ENCODE measurements around the gene ZSWIM3. TPM values are rescaled to one million over a fixed set of nuclear protein-coding genes. Genes with fewer than 3 reads are reported as not detected.

ZSWIM3 gene
- total and polyA plus RNA-seq, 2 of the 8 experiments (the other 6 are each of a cell fraction or from before 2014, with no cell fraction given): 5.5 to 6.9 TPM

- TF ChIP-seq, protein P1, sequence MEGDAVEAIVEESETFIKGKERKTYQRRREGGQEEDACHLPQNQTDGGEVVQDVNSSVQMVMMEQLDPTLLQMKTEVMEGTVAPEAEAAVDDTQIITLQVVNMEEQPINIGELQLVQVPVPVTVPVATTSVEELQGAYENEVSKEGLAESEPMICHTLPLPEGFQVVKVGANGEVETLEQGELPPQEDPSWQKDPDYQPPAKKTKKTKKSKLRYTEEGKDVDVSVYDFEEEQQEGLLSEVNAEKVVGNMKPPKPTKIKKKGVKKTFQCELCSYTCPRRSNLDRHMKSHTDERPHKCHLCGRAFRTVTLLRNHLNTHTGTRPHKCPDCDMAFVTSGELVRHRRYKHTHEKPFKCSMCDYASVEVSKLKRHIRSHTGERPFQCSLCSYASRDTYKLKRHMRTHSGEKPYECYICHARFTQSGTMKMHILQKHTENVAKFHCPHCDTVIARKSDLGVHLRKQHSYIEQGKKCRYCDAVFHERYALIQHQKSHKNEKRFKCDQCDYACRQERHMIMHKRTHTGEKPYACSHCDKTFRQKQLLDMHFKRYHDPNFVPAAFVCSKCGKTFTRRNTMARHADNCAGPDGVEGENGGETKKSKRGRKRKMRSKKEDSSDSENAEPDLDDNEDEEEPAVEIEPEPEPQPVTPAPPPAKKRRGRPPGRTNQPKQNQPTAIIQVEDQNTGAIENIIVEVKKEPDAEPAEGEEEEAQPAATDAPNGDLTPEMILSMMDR (IDR thresholded peaks at IDR 0.05; ENCODE audit: control extremely low read depth in 1 of 3, insufficient read depth in 1 of 3, low read depth in 1 of 3, low read length in 3 of 3): no peak
- TF ChIP-seq PHF8 (conservative IDR thresholded peaks at IDR 0.05; ENCODE audit: low read depth, low read length) (no peak), RNF2 (IDR thresholded peaks at IDR 0.05; ENCODE audit: borderline replicate concordance, low read depth, low read length, missing control alignments, poor library complexity, severe bottlenecking) (no peak), JUND (IDR thresholded peaks at IDR 0.05; ENCODE audit: low read length) (no peak)
- TF ChIP-seq, protein P2, sequence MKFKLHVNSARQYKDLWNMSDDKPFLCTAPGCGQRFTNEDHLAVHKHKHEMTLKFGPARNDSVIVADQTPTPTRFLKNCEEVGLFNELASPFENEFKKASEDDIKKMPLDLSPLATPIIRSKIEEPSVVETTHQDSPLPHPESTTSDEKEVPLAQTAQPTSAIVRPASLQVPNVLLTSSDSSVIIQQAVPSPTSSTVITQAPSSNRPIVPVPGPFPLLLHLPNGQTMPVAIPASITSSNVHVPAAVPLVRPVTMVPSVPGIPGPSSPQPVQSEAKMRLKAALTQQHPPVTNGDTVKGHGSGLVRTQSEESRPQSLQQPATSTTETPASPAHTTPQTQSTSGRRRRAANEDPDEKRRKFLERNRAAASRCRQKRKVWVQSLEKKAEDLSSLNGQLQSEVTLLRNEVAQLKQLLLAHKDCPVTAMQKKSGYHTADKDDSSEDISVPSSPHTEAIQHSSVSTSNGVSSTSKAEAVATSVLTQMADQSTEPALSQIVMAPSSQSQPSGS (IDR thresholded peaks at IDR 0.05; ENCODE audit: low read length): no peak
Measured at GRCh38 chr20:45810191-45810970, 47.0 kb upstream of the ZSWIM3 start (continued).
